Measurements from ENCODE around the gene SLAMF1. TPM values are rescaled to one million over a fixed set of nuclear protein-coding genes. Genes with fewer than 3 reads are reported as not detected.
"Not testable (repeated sequence)": the region's sequence is repeated elsewhere in the genome, so short reads cannot be mapped to it uniquely, and the experiment has no call there.

The SLAMF1 gene
- total RNA-seq, 6 experiments from 2014 or later, result 0.20 to 0.42 (median 0.28) TPM

GRCh38 chr1:160629286-160630210, 17.3 kb downstream of the SLAMF1 start:
- intact Hi-C loops (cut with DNase I), result no loop called here
- no peaks in the 10 kb centered on the region for H3K36me3 ChIP-seq
- no peaks in the 10 kb centered on the region for H3K27me3 ChIP-seq
- H3K4me1 ChIP-seq, result no peaks in the 10 kb centered on the region
- ATAC-seq (peak; percentile 48 to 77 (median 63)), DNase-seq (peak in 2 of 3 donors; percentile 39 to 60)
- no peak for TF ChIP-seq POLR2A (IDR thresholded peaks at IDR 0.05)
- no peak for TF ChIP-seq CTCF (IDR thresholded peaks at IDR 0.05)
- H3K9me3 ChIP-seq, result no peaks in the 10 kb centered on the region
- H3K4me3 ChIP-seq, result no peak overlapping the region
- WGBS (ENCODE audit: insufficient coverage, low coverage, low lambda C conversion rate, missing lambda C conversion rate), result 62% methylated on average over 18 of the region's 19 CpGs
- H3K27ac ChIP-seq, result no peak overlapping the region

DNA sequence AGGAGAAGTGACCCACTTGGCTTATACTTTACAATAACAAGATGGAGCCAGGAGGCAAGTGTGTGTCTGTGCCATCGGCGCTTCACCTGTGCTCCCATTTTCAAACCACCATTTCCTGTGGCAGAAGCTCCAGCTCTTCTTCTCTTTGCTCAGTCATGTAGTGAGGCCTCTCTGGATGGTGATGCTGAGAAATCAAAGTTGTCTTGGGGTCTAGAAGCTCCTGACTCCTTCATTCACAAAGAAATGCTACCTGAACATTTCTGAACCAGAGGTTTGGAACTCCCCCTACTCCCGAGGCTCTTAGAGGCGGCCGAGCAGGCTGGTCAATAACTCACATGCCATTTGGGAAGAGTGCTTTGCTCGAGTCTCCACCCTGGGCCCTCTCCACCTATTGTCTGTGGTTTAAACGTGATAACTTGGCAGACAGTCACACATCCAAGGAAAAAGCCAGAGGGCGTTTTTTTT, 18.0 kb downstream of the SLAMF1 start:
- 57% methylated on average over 7 of the region's 8 CpGs for WGBS (ENCODE audit: insufficient coverage, low coverage, low lambda C conversion rate, missing lambda C conversion rate)
- intact Hi-C loops (cut with DNase I), result no loop called here
- Histone ChIP-seq H3K27ac (no peak overlapping the region), H3K27me3 (no peaks in the 10 kb centered on the region), H3K4me3 (no peak overlapping the region), H3K9me3 (no peaks in the 10 kb centered on the region), H3K36me3 (no peaks in the 10 kb centered on the region), H3K4me1 (no peaks in the 10 kb centered on the region)
- no peak for TF ChIP-seq CTCF (IDR thresholded peaks at IDR 0.05)
- ATAC-seq (no peak), DNase-seq (no peak)

- intact Hi-C loops (cut with DNase I), result not testable (repeated sequence)
- WGBS (ENCODE audit: insufficient coverage, low coverage, low lambda C conversion rate, missing lambda C conversion rate), result 86% methylated on average over 4 of the region's 4 CpGs
Measured at GRCh38 chr1:160627677-160628289, 19.1 kb downstream of the SLAMF1 start.

GRCh38 chr1:160626509-160627342, 20.1 kb downstream of the SLAMF1 start:
- Histone ChIP-seq H3K27ac (no peak overlapping the region), H3K4me3 (no peak overlapping the region), H3K9me3 (no peaks in the 10 kb centered on the region), H3K4me1 (no peaks in the 10 kb centered on the region), H3K36me3 (no peaks in the 10 kb centered on the region), H3K27me3 (no peaks in the 10 kb centered on the region)
- WGBS (ENCODE audit: insufficient coverage, low coverage, low lambda C conversion rate, missing lambda C conversion rate), result 100% methylated on average over 1 of the region's 1 CpG
- no peak for DNase-seq
- intact Hi-C loops (cut with DNase I), result no loop called here
- no peak for ATAC-seq
- TF ChIP-seq CTCF (IDR thresholded peaks at IDR 0.05) (no peak), POLR2A (IDR thresholded peaks at IDR 0.05) (no peak)

More at GRCh38 chr1:160627677-160628289, 19.1 kb downstream of the SLAMF1 start:
- H3K36me3 ChIP-seq, DNase-seq, H3K4me3 ChIP-seq, H3K4me1 ChIP-seq, H3K27ac ChIP-seq, H3K27me3 ChIP-seq, ATAC-seq, H3K9me3 ChIP-seq: not testable (repeated sequence)

Data from right lobe of liver (tissue), 6 donors.